Activated T-cell treated with anti-CD3 and anti-CD28 coated beads for 4 hours (primary cell): ENCODE results near the gene CAMTA1.
A peak's percentile ranks its signal among the peaks of the same experiment; 100 is the strongest.
"Not testable (repeated sequence)": the region's sequence is repeated elsewhere in the genome, so short reads cannot be mapped to it uniquely, and the experiment has no call there.

Source experiments
- DNase-seq: peaks from one replicate; pipeline ENCODE4 v3.0.0-alpha.2; 2020

The CAMTA1 gene

GRCh38 chr1:7705048-7705907 is 920.0 kb downstream of the CAMTA1 start:
- peak; percentile 13 for DNase-seq

- DNase-seq: no peak
Observed at GRCh38 chr1:7705908-7706216, 920.6 kb downstream of the CAMTA1 start.

- no peak for DNase-seq
Observed at GRCh38 chr1:7707527-7707926, 922.3 kb downstream of the CAMTA1 start.

- not testable (repeated sequence) for DNase-seq
Observed at GRCh38 chr1:7708065-7708464, 922.8 kb downstream of the CAMTA1 start.

GRCh38 chr1:7710859-7711258 is 925.6 kb downstream of the CAMTA1 start:
- no peak for DNase-seq

GRCh38 chr1:7712731-7713323 is 927.6 kb downstream of the CAMTA1 start:
- no peak for DNase-seq

GRCh38 chr1:7716506-7716905 is 931.3 kb downstream of the CAMTA1 start:
- no peak for DNase-seq

GRCh38 chr1:7717748-7718368 is 932.6 kb downstream of the CAMTA1 start:
- no peak for DNase-seq

- DNase-seq: no peak
Observed at GRCh38 chr1:7719468-7720094, 934.3 kb downstream of the CAMTA1 start.

- DNase-seq: no peak
Observed at GRCh38 chr1:7721940-7722669, 936.9 kb downstream of the CAMTA1 start.

GRCh38 chr1:7722670-7723012 is 937.4 kb downstream of the CAMTA1 start:
- DNase-seq: no peak

- DNase-seq: no peak
Observed at GRCh38 chr1:7726623-7727022, 941.4 kb downstream of the CAMTA1 start.

GRCh38 chr1:7727809-7728471 is 942.7 kb downstream of the CAMTA1 start:
- DNase-seq: no peak

GRCh38 chr1:7729761-7730160 is 944.5 kb downstream of the CAMTA1 start:
- DNase-seq: no peak

GRCh38 chr1:7732331-7732730 is 947.1 kb downstream of the CAMTA1 start:
- no peak for DNase-seq

GRCh38 chr1:7733276-7733675 is 948.0 kb downstream of the CAMTA1 start:
- no peak for DNase-seq

- no peak for DNase-seq
Observed at GRCh38 chr1:7738044-7738443, 952.8 kb downstream of the CAMTA1 start.

GRCh38 chr1:7743346-7743745 is 958.1 kb downstream of the CAMTA1 start:
- DNase-seq: no peak

GRCh38 chr1:7744882-7745281 is 959.6 kb downstream of the CAMTA1 start:
- no peak for DNase-seq

GRCh38 chr1:7745783-7746182 is 960.5 kb downstream of the CAMTA1 start:
- DNase-seq: no peak

- DNase-seq: no peak
Observed at GRCh38 chr1:7747605-7748004, 962.4 kb downstream of the CAMTA1 start.

- DNase-seq: no peak
Observed at GRCh38 chr1:7749126-7749525, 963.9 kb downstream of the CAMTA1 start.

- no peak for DNase-seq
Observed at GRCh38 chr1:7751174-7751573, 965.9 kb downstream of the CAMTA1 start.
